ENCODE results near the gene BUD13.

BUD13 gene

GRCh38 chr11:116716621-116717020 is 56.2 kb downstream of the BUD13 start:
- DNase-seq (ENCODE audit: low read depth), result no peak

GRCh38 chr11:116715383-116715782 is 57.4 kb downstream of the BUD13 start:
- DNase-seq (ENCODE audit: low read depth), result no peak

- DNase-seq (ENCODE audit: low read depth), result no peak
Observed at GRCh38 chr11:116714902-116715301, 57.9 kb downstream of the BUD13 start.

GRCh38 chr11:116712428-116712827 is 60.4 kb downstream of the BUD13 start:
- no peak for DNase-seq (ENCODE audit: low read depth)

- DNase-seq (ENCODE audit: low read depth), result no peak
Observed at GRCh38 chr11:116710762-116711161, 62.0 kb downstream of the BUD13 start.

GRCh38 chr11:116710001-116710674 is 62.6 kb downstream of the BUD13 start:
- DNase-seq (ENCODE audit: low read depth), result no peak

GRCh38 chr11:116707746-116708145 is 65.0 kb downstream of the BUD13 start:
- no peak for DNase-seq (ENCODE audit: low read depth)

- no peak for DNase-seq (ENCODE audit: low read depth)
Observed at GRCh38 chr11:116707161-116707629, 65.6 kb downstream of the BUD13 start.

GRCh38 chr11:116703421-116703820 is 69.4 kb downstream of the BUD13 start:
- DNase-seq (ENCODE audit: low read depth), result no peak

GRCh38 chr11:116702772-116703385 is 69.9 kb downstream of the BUD13 start:
- DNase-seq (ENCODE audit: low read depth), result no peak

- DNase-seq (ENCODE audit: low read depth), result no peak
Observed at GRCh38 chr11:116701876-116702275, 70.9 kb downstream of the BUD13 start.

GRCh38 chr11:116701297-116701801 is 71.4 kb downstream of the BUD13 start:
- DNase-seq (ENCODE audit: low read depth), result no peak

- no peak for DNase-seq (ENCODE audit: low read depth)
Observed at GRCh38 chr11:116700586-116701220, 72.1 kb downstream of the BUD13 start.
